Neural progenitor cell (in vitro differentiated cells): ENCODE results near the gene EMILIN2. TPM values are rescaled to one million over a fixed set of nuclear protein-coding genes. Genes with fewer than 3 reads are reported as not detected.

Source experiments
- DNase-seq: peaks from one replicate; pipeline ENCODE4 v3.0.0-alpha.2; 2016; ENCODE audit warnings: low spot score
- H2AFZ ChIP-seq: fragments of 200-600 bp; sonication (generic); replicated peaks from 2 replicates; pipeline ENCODE4 v1.6.1; 2016; ENCODE audit warnings: antibody characterized with exemption
- H3F3A ChIP-seq: fragments of 200-600 bp; sonication (generic); 2 replicates; pipeline ENCODE4 v1.6.1; 2016; ENCODE audit warnings: antibody characterized with exemption, low read depth
- H3K27ac ChIP-seq: fragments of 200-600 bp; sonication (generic); 2 replicates; pipeline ENCODE4 v1.5.1; 2016; ENCODE audit warnings: mild to moderate bottlenecking
- H3K27me3 ChIP-seq: fragments of 200-600 bp; sonication (generic); 2 replicates; pipeline ENCODE4 v1.6.1; 2016; ENCODE audit warnings: mild to moderate bottlenecking, moderate library complexity
- H3K36me3 ChIP-seq: fragments of 200-600 bp; sonication (generic); 2 replicates; pipeline ENCODE4 v1.5.1; 2016
- H3K4me1 ChIP-seq: fragments of 200-600 bp; sonication (generic); 2 replicates; pipeline ENCODE4 v1.6.1; 2016; ENCODE audit warnings: mixed run types
- H3K4me2 ChIP-seq: fragments of 200-600 bp; sonication (generic); 2 replicates; pipeline ENCODE4 v1.6.1; 2016
- H3K4me3 ChIP-seq: fragments of 200-600 bp; sonication (generic); 2 replicates; pipeline ENCODE4 v1.5.1; 2016
- H3K79me2 ChIP-seq: fragments of 200-600 bp; sonication (generic); 2 replicates; pipeline ENCODE4 v1.6.1; 2016; ENCODE audit warnings: low read depth
- H3K9ac ChIP-seq: fragments of 200-600 bp; sonication (generic); 2 replicates; pipeline ENCODE4 v1.6.1; 2016
- H3K9me3 ChIP-seq: fragments of 200-600 bp; sonication (generic); 2 replicates; pipeline ENCODE4 v1.5.1; 2016; ENCODE audit warnings: low read depth
- H4K20me1 ChIP-seq: fragments of 200-600 bp; sonication (generic); 2 replicates; pipeline ENCODE4 v1.6.1; 2016; ENCODE audit warnings: low read depth
- H3K27ac Mint-ChIP-seq: 3 replicates; pipeline ENCODE4 v1.8.0; 2021; ENCODE audit warnings: mixed read lengths
- H3K27me3 Mint-ChIP-seq: 2 replicates; pipeline ENCODE4 v1.8.0; 2022; ENCODE audit warnings: low read depth, mild to moderate bottlenecking, inconsistent platforms, moderate library complexity, mixed read lengths; ENCODE audit not compliant: insufficient read depth
- H3K36me3 Mint-ChIP-seq: 3 replicates; pipeline ENCODE4 v1.8.0; 2021; ENCODE audit warnings: mixed read lengths
- H3K4me1 Mint-ChIP-seq: 3 replicates; pipeline ENCODE4 v1.8.0; 2021; ENCODE audit warnings: mixed read lengths
- H3K4me3 Mint-ChIP-seq: 3 replicates; pipeline ENCODE4 v1.8.0; 2021; ENCODE audit warnings: mild to moderate bottlenecking, moderate library complexity, mixed read lengths
- H3K9me3 Mint-ChIP-seq: 3 replicates; pipeline ENCODE4 v1.8.0; 2020; ENCODE audit warnings: mixed read lengths
- EZH2 ChIP-seq: fragments of 200-600 bp; sonication (generic); IDR thresholded peaks from 2 replicates; pipeline ENCODE4 v1.6.1; 2017; ENCODE audit warnings: antibody characterized with exemption, mild to moderate bottlenecking, moderate library complexity
- EZH2phosphoT487 ChIP-seq: fragments of 200-600 bp; sonication (generic); IDR thresholded peaks from 2 replicates; pipeline ENCODE4 v1.6.1; 2017; ENCODE audit warnings: antibody characterized with exemption
- total RNA-seq: library from RNA; depleted of rRNA; stranded (reverse); fragments of >200 nt; gene quantifications from 2 replicates; pipeline ENCODE4 v1.2.3, GENCODE V29; 2015; ENCODE audit warnings: low replicate concordance
- TF ChIP-seq, protein P1 (sequence below): fragments of 200-600 bp; sonication (generic); IDR thresholded peaks from 2 replicates; pipeline ENCODE4 v1.5.1; 2017; ENCODE audit warnings: antibody characterized with exemption, mild to moderate bottlenecking

The EMILIN2 gene
- total RNA-seq, 1 donor from 2014 or later = 2.2 TPM

DNA sequence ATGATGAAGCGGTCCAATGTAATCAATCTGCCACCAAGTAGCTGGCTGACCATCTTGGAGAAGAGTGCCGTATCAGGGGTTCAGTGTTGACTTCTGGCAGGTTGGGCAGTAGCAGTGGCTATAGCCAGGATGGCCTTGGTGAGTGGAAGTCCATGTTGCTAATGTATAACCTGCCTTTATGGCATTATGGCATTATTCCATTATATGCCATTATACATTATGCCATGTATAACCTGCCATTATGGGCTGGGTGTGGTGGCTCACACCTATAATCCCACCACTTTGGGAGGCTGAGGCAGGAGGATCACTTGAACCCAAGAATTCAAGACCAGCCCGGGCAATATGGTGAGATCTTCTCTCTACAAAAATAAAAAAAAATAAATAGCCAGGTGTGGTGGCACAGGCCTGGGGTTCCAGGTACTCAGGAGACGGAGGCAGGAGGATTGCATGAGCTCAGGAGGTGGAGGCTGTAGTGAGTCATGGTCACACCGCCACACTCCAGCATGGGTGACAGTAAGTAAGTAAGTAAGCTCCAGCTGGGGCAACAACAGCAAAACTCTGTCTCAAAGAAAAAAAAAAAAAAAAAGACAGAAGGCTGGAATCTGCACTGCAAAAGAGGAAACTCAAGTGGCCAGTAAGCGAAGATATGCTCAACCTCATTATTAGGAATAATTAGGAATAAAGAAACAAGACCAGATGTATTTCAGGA is 24.4 kb upstream of the EMILIN2 start:
- H3K4me1 Mint-ChIP-seq = peaks cover 4% of the 10 kb centered on the region
- H3K9me3 ChIP-seq = no peaks in the 10 kb centered on the region
- no peak overlapping the region for H2AFZ ChIP-seq
- peaks cover 5% of the 10 kb centered on the region for H3K27me3 Mint-ChIP-seq
- H3K9ac ChIP-seq = no peak overlapping the region
- no peaks in the 10 kb centered on the region for H3K27me3 ChIP-seq
- no peak overlapping the region for H3K27ac ChIP-seq
- TF ChIP-seq EZH2 (no peak), EZH2phosphoT487 (no peak)
- TF ChIP-seq, protein P1, sequence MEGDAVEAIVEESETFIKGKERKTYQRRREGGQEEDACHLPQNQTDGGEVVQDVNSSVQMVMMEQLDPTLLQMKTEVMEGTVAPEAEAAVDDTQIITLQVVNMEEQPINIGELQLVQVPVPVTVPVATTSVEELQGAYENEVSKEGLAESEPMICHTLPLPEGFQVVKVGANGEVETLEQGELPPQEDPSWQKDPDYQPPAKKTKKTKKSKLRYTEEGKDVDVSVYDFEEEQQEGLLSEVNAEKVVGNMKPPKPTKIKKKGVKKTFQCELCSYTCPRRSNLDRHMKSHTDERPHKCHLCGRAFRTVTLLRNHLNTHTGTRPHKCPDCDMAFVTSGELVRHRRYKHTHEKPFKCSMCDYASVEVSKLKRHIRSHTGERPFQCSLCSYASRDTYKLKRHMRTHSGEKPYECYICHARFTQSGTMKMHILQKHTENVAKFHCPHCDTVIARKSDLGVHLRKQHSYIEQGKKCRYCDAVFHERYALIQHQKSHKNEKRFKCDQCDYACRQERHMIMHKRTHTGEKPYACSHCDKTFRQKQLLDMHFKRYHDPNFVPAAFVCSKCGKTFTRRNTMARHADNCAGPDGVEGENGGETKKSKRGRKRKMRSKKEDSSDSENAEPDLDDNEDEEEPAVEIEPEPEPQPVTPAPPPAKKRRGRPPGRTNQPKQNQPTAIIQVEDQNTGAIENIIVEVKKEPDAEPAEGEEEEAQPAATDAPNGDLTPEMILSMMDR = no peak
- no peaks in the 10 kb centered on the region for H3F3A ChIP-seq
- no peak overlapping the region for H3K4me3 Mint-ChIP-seq
- no peak for DNase-seq
- H3K27ac Mint-ChIP-seq = no peak overlapping the region
- no peaks in the 10 kb centered on the region for H3K36me3 ChIP-seq
- H3K9me3 Mint-ChIP-seq = peaks cover 6% of the 10 kb centered on the region
- H4K20me1 ChIP-seq = no peaks in the 10 kb centered on the region
- no peaks in the 10 kb centered on the region for H3K4me1 ChIP-seq
- H3K79me2 ChIP-seq = no peaks in the 10 kb centered on the region
- H3K4me2 ChIP-seq = no peak overlapping the region
- H3K36me3 Mint-ChIP-seq = no peaks in the 10 kb centered on the region
- no peak overlapping the region for H3K4me3 ChIP-seq

DNA sequence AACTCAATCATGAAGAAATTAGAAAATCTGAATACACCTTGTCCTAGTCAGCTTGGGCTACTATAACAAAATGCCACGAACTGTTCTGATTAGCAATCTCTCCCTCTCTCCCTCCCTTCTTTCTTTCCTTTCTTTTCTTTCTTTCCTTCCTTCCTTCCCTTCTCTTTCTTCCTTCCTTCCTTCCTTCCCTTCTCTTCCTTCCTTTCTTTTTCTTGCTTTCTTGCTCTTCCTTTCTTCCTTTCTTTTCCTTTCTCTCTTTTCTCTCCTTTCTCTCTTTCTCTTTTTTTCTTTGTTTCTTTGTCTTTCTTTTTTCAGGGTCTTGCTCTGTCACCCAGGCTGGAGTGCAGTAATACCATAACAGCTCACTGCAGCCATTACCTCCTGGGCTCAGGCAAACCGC is 23.6 kb upstream of the EMILIN2 start:
- no peak overlapping the region for H3K27ac ChIP-seq
- H3K9ac ChIP-seq = no peak overlapping the region
- H3K4me1 ChIP-seq = no peaks in the 10 kb centered on the region
- TF ChIP-seq EZH2phosphoT487 = no peak
- TF ChIP-seq EZH2 = no peak
- TF ChIP-seq, protein P1 = no peak
- Mint-ChIP-seq H3K4me3 (no peak overlapping the region), H3K9me3 (peaks cover 3% of the 10 kb centered on the region), H3K27ac (no peak overlapping the region), H3K4me1 (peaks cover 4% of the 10 kb centered on the region), H3K27me3 (peaks cover 5% of the 10 kb centered on the region), H3K36me3 (no peaks in the 10 kb centered on the region)
- no peaks in the 10 kb centered on the region for H3K36me3 ChIP-seq
- no peaks in the 10 kb centered on the region for H3F3A ChIP-seq
- no peak for DNase-seq
- H4K20me1 ChIP-seq = no peaks in the 10 kb centered on the region
- H3K27me3 ChIP-seq = no peaks in the 10 kb centered on the region
- H3K9me3 ChIP-seq = no peaks in the 10 kb centered on the region
- no peak overlapping the region for H3K4me3 ChIP-seq
- H2AFZ ChIP-seq = no peak overlapping the region
- H3K79me2 ChIP-seq = no peaks in the 10 kb centered on the region
- no peak overlapping the region for H3K4me2 ChIP-seq

DNA sequence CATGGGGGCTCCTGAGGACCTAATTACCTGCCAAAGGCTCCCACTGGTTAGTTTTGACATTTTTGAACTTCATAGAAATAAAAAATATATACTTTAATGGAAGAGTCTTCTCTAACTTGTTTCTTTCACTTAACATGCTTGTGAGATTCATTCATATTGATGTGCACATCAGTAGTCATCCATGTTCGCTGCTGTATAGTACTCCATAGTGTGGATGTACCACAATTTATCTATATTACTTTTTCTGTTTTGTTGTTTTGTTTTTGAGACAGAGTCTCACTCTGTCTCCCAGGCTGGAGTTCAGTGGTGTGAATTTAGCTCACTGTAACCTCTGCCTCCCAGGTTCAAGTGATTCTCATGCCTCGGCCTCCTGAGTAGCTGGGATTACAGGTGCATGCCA is 22.8 kb upstream of the EMILIN2 start:
- Histone ChIP-seq H3K9ac (no peak overlapping the region), H3K4me1 (no peaks in the 10 kb centered on the region)
- TF ChIP-seq, protein P1 = no peak
- TF ChIP-seq EZH2 (no peak), EZH2phosphoT487 (no peak)

More for the DNA sequence above, 22.8 kb upstream of the EMILIN2 start:
- Mint-ChIP-seq H3K4me3 (no peak overlapping the region), H3K9me3 (no peaks in the 10 kb centered on the region), H3K4me1 (peaks cover 4% of the 10 kb centered on the region), H3K27ac (no peak overlapping the region), H3K36me3 (no peaks in the 10 kb centered on the region), H3K27me3 (peaks cover 6% of the 10 kb centered on the region)
- no peak for DNase-seq
- Histone ChIP-seq H3K27me3 (no peaks in the 10 kb centered on the region), H3K4me3 (no peak overlapping the region), H3K27ac (no peak overlapping the region), H3K9me3 (no peaks in the 10 kb centered on the region), H4K20me1 (no peaks in the 10 kb centered on the region), H3K36me3 (no peaks in the 10 kb centered on the region), H3K4me2 (no peak overlapping the region), H3K79me2 (no peaks in the 10 kb centered on the region), H3F3A (no peaks in the 10 kb centered on the region), H2AFZ (no peak overlapping the region)
